HG03097 (cell line): ENCODE data around the gene PRSS27.
"Not testable (repeated sequence)": the region's sequence is repeated elsewhere in the genome, so short reads cannot be mapped to it uniquely, and the experiment has no call there.

Source experiments
- ATAC-seq: cut with Tn5 transposase; IDR thresholded peaks from one replicate; pipeline ENCODE4 v1.9.1; 2021; ENCODE audit not compliant: unreplicated experiment, low FRiP score

PRSS27 gene

GRCh38 chr16:2699791-2700600, 20.0 kb downstream of the PRSS27 start:
- no peak for ATAC-seq

GRCh38 chr16:2698965-2699750, 20.9 kb downstream of the PRSS27 start:
- ATAC-seq, result no peak

- ATAC-seq, result no peak
These were observed 21.7 kb downstream of the PRSS27 start for GRCh38 chr16:2698103-2698870.

GRCh38 chr16:2697401-2697948, 22.5 kb downstream of the PRSS27 start:
- no peak for ATAC-seq

- not testable (repeated sequence) for ATAC-seq
These were observed 23.3 kb downstream of the PRSS27 start for GRCh38 chr16:2696601-2697250.

- no peak for ATAC-seq
These were observed 26.9 kb downstream of the PRSS27 start for GRCh38 chr16:2692948-2693651.

GRCh38 chr16:2692251-2692947, 27.6 kb downstream of the PRSS27 start:
- no peak for ATAC-seq

GRCh38 chr16:2691491-2692248, 28.4 kb downstream of the PRSS27 start:
- no peak for ATAC-seq

GRCh38 chr16:2690852-2691251, 29.2 kb downstream of the PRSS27 start:
- no peak for ATAC-seq

GRCh38 chr16:2689968-2690801, 29.8 kb downstream of the PRSS27 start:
- ATAC-seq, result no peak

- not testable (repeated sequence) for ATAC-seq
These were observed 30.6 kb downstream of the PRSS27 start for GRCh38 chr16:2689422-2689821.

- ATAC-seq, result no peak
These were observed 32.3 kb downstream of the PRSS27 start for GRCh38 chr16:2687531-2688308.

GRCh38 chr16:2686912-2687507, 33.0 kb downstream of the PRSS27 start:
- no peak for ATAC-seq

GRCh38 chr16:2686075-2686474, 33.9 kb downstream of the PRSS27 start:
- ATAC-seq, result not testable (repeated sequence)

GRCh38 chr16:2683041-2683440, 37.0 kb downstream of the PRSS27 start:
- ATAC-seq, result not testable (repeated sequence)
